PC-9 (cell line): ENCODE results near the gene ZFAND6.

ENCODE experiments used
- CTCF ChIP-seq: fragments of 200-600 bp; sonication (generic); conservative IDR thresholded peaks from 2 replicates; pipeline ENCODE4 v1.6.1; 2017; ENCODE audit warnings: mixed run types, antibody characterized with exemption, mild to moderate bottlenecking, moderate library complexity
- EZH2 ChIP-seq: fragments of 200-600 bp; sonication (generic); IDR thresholded peaks from 2 replicates; pipeline ENCODE4 v1.8.0; 2017; ENCODE audit warnings: antibody characterized with exemption, low read depth

- TF ChIP-seq EZH2: no peak
- TF ChIP-seq CTCF: no peak
These were observed 46.6 kb downstream of the ZFAND6 start for GRCh38 chr15:80106051-80106450.
